Measurements from ENCODE around the gene MYH15. TPM values are rescaled to one million over a fixed set of nuclear protein-coding genes. Genes with fewer than 3 reads are reported as not detected.

The MYH15 gene
- total RNA-seq, 4 donors from 2014 or later: 0.10 to 0.27 (median 0.13) TPM; not detected in 1

DNA sequence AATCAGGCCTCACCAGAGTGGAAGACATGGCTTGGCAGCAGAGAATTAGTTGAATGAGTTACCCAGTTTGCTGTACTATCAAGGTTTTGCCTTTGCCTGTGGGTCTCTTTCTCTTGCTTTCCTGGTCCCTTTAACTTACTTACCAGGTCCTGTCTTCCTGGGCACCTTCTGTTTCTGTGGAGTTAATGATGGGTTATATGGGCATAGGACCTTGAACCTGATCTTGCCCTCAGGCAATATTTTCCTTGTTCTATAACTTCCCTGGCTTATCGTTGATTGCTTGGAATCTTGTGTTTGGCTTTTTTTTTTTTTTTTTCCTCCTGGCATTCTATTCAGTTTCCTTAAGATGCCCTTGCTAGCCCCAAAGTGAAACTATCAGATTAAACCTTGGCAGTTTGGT is 107.2 kb downstream of the MYH15 start:
- H3K27ac ChIP-seq: no peak overlapping the region
- ATAC-seq (no peak), DNase-seq (no peak)
- H3K9me3 ChIP-seq: no peaks in the 10 kb centered on the region
- no peak overlapping the region for H3K4me3 ChIP-seq
- H3K4me1 ChIP-seq: no peaks in the 10 kb centered on the region
- in situ Hi-C loops (cut with MboI; ENCODE audit: low sequenced_read_pairs in 4 of 4) (loop anchor here in 1 of 4 donors (25.0 kb wide), 1 partner anchor 466 kb away; no protein-coding TSS in a partner anchor), intact Hi-C loops (cut with DNase I; ENCODE audit: low total_unique reads) (no loop called here)
- TF ChIP-seq POLR2A (IDR thresholded peaks at IDR 0.05): no peak
- TF ChIP-seq, protein P1, sequence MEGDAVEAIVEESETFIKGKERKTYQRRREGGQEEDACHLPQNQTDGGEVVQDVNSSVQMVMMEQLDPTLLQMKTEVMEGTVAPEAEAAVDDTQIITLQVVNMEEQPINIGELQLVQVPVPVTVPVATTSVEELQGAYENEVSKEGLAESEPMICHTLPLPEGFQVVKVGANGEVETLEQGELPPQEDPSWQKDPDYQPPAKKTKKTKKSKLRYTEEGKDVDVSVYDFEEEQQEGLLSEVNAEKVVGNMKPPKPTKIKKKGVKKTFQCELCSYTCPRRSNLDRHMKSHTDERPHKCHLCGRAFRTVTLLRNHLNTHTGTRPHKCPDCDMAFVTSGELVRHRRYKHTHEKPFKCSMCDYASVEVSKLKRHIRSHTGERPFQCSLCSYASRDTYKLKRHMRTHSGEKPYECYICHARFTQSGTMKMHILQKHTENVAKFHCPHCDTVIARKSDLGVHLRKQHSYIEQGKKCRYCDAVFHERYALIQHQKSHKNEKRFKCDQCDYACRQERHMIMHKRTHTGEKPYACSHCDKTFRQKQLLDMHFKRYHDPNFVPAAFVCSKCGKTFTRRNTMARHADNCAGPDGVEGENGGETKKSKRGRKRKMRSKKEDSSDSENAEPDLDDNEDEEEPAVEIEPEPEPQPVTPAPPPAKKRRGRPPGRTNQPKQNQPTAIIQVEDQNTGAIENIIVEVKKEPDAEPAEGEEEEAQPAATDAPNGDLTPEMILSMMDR (IDR thresholded peaks at IDR 0.05 in 4 of 5, conservative IDR thresholded peaks at IDR 0.05 in 1 of 5): no peak
- no peaks in the 10 kb centered on the region for H3K36me3 ChIP-seq
- H3K27me3 ChIP-seq: no peaks in the 10 kb centered on the region

DNA sequence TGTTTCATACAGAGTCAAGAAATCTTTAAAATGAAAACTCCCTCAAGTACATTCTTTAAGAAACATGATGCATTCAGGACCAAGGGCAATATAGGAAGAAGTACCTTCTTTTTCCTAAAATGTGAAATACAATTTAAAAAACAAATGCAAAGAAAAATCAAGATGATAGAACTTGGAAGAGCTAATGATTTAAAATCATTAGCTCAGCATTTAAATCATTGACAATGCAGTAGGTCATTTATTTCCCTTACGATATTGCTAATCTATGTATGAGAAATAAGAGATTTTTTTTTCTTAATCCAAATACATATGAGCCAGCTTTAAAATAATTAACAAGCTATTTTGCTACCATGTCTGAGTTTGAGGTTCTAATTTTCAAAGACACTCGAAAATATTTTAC is 108.6 kb downstream of the MYH15 start:
- in situ Hi-C loops (cut with MboI; ENCODE audit: low sequenced_read_pairs in 4 of 4): loop anchor here in 1 of 4 donors (25.0 kb wide), 1 partner anchor 465 kb away; no protein-coding TSS in a partner anchor
- intact Hi-C loops (cut with DNase I; ENCODE audit: low total_unique reads): no loop called here
- Histone ChIP-seq H3K27me3 (no peaks in the 10 kb centered on the region), H3K9me3 (no peaks in the 10 kb centered on the region), H3K4me3 (no peak overlapping the region), H3K27ac (no peak overlapping the region), H3K36me3 (no peaks in the 10 kb centered on the region), H3K4me1 (no peaks in the 10 kb centered on the region)
- TF ChIP-seq, protein P1 (IDR thresholded peaks at IDR 0.05 in 4 of 5, conservative IDR thresholded peaks at IDR 0.05 in 1 of 5): no peak
- no peak for TF ChIP-seq POLR2A (IDR thresholded peaks at IDR 0.05)
- ATAC-seq (no peak), DNase-seq (no peak)

DNA sequence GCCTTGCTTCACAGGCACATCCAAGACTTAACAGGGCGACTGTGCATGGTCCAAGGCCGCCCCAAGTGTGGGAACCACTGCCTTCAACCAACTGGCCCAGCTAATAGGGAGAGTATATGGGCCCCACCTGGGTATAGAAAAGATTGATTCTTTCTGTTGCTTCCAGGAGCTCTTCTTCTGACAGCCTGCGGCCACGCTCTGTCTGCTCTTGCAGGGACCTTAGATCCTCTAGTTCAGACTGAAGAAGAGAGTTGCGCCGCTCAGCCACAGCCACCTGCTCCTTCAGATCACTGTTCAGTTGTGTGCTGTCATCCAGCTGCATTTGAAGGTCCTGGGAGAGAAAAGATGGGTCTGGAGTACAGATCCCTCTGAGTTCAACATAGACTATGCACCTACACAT is 111.9 kb downstream of the MYH15 start:
- in situ Hi-C loops (cut with MboI; ENCODE audit: low sequenced_read_pairs in 4 of 4): no loop called here
- Histone ChIP-seq H3K27ac (no peak overlapping the region), H3K27me3 (no peaks in the 10 kb centered on the region), H3K4me3 (no peak overlapping the region), H3K4me1 (no peaks in the 10 kb centered on the region), H3K9me3 (no peaks in the 10 kb centered on the region), H3K36me3 (no peaks in the 10 kb centered on the region)
- intact Hi-C loops (cut with DNase I; ENCODE audit: low total_unique reads): no loop called here
- ATAC-seq (no peak), DNase-seq (no peak)
- TF ChIP-seq, protein P1 (IDR thresholded peaks at IDR 0.05 in 4 of 5, conservative IDR thresholded peaks at IDR 0.05 in 1 of 5): no peak
- TF ChIP-seq POLR2A (IDR thresholded peaks at IDR 0.05): no peak

DNA sequence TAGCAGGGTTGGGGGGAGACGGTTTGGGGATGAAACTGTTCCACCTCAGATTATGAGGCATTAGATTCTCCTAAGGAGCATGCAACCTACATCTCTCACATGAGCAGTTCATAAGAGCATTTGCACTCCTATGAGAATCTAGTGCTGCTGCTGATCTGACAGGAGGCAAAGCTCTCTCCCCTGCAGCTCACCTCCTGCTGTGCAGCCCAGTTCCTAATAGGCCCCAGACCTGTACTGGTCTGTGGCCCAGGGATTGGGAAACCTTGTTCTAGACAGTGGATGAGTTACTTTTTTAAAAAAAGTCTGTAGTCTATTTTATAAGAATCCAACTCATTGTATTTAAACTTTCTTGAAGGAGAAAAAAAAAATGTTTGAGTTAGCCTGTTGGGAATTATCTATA is 114.1 kb downstream of the MYH15 start:
- in situ Hi-C loops (cut with MboI; ENCODE audit: low sequenced_read_pairs in 4 of 4) (no loop called here), intact Hi-C loops (cut with DNase I; ENCODE audit: low total_unique reads) (no loop called here)
- ATAC-seq (no peak), DNase-seq (no peak)
- no peaks in the 10 kb centered on the region for H3K27me3 ChIP-seq
- H3K36me3 ChIP-seq: no peaks in the 10 kb centered on the region
- no peaks in the 10 kb centered on the region for H3K9me3 ChIP-seq
- TF ChIP-seq POLR2A (IDR thresholded peaks at IDR 0.05): no peak
- TF ChIP-seq, protein P1 (IDR thresholded peaks at IDR 0.05 in 4 of 5, conservative IDR thresholded peaks at IDR 0.05 in 1 of 5): no peak
- H3K4me1 ChIP-seq: no peaks in the 10 kb centered on the region
- H3K27ac ChIP-seq: no peak overlapping the region
- H3K4me3 ChIP-seq: no peak overlapping the region

DNA sequence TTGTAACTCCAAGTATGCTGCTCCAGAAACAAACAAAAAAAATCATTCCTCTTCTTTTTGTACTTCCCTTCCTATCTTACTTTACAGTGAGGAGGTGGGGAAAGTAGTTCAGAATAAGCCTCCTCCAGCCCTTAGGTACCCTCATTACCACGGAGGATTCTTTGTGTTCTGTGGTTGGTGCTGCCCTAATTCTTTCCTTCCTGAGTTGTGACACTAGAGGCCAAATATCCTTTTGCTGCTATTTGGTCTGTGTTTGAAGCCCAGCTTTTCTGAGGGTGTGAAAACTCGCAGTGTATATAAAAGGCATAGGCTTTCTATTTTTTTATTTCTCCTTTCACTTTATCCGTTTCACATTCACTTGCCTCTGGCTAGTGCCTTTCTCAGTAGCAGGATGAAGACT is 115.8 kb downstream of the MYH15 start:
- TF ChIP-seq POLR2A (IDR thresholded peaks at IDR 0.05): no peak
- TF ChIP-seq, protein P1 (IDR thresholded peaks at IDR 0.05 in 4 of 5, conservative IDR thresholded peaks at IDR 0.05 in 1 of 5): no peak
- intact Hi-C loops (cut with DNase I; ENCODE audit: low total_unique reads): no loop called here
- H3K36me3 ChIP-seq: no peaks in the 10 kb centered on the region
- no peaks in the 10 kb centered on the region for H3K9me3 ChIP-seq
- H3K27me3 ChIP-seq: no peaks in the 10 kb centered on the region
- H3K4me1 ChIP-seq: no peaks in the 10 kb centered on the region
- no peak for DNase-seq
- H3K4me3 ChIP-seq: no peak overlapping the region
- in situ Hi-C loops (cut with MboI; ENCODE audit: low sequenced_read_pairs in 4 of 4): no loop called here
- ATAC-seq: no peak
- no peak overlapping the region for H3K27ac ChIP-seq

Measured in gastrocnemius medialis (tissue), 4 donors.